ENCODE data around the gene RNLS.

Gene RNLS

DNA sequence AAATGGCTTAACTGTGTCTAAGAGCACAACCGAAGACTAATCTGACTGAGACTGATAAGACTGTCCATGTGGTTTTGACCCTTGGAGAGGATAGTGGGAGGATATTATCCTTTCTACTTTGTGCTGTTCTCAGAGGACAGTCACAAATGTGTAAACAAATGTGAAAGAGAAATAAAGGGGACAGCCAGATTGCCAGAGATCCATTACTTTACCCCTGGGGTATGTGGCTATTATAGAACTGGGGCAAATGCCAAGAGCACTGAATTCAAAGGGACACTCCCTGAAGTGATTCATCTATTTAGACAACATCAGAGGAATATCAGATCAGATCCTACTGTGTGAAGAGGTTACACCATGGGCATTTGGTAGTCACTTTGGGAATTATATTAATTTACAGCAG is 154.7 kb downstream of the RNLS start:
- TF ChIP-seq TAF1 (IDR thresholded peaks at IDR 0.05; ENCODE audit: borderline replicate concordance, insufficient read depth, low read length) (no peak), SIN3A (IDR thresholded peaks at IDR 0.05; ENCODE audit: borderline replicate concordance, insufficient read depth, low read length) (peak; percentile 82; the same call in 1 of the 2 replicates)
- TF ChIP-seq, protein P1, sequence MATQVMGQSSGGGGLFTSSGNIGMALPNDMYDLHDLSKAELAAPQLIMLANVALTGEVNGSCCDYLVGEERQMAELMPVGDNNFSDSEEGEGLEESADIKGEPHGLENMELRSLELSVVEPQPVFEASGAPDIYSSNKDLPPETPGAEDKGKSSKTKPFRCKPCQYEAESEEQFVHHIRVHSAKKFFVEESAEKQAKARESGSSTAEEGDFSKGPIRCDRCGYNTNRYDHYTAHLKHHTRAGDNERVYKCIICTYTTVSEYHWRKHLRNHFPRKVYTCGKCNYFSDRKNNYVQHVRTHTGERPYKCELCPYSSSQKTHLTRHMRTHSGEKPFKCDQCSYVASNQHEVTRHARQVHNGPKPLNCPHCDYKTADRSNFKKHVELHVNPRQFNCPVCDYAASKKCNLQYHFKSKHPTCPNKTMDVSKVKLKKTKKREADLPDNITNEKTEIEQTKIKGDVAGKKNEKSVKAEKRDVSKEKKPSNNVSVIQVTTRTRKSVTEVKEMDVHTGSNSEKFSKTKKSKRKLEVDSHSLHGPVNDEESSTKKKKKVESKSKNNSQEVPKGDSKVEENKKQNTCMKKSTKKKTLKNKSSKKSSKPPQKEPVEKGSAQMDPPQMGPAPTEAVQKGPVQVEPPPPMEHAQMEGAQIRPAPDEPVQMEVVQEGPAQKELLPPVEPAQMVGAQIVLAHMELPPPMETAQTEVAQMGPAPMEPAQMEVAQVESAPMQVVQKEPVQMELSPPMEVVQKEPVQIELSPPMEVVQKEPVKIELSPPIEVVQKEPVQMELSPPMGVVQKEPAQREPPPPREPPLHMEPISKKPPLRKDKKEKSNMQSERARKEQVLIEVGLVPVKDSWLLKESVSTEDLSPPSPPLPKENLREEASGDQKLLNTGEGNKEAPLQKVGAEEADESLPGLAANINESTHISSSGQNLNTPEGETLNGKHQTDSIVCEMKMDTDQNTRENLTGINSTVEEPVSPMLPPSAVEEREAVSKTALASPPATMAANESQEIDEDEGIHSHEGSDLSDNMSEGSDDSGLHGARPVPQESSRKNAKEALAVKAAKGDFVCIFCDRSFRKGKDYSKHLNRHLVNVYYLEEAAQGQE (IDR thresholded peaks at IDR 0.05; ENCODE audit: insufficient read depth in 1 of 2, low read depth in 2 of 2, low read length in 2 of 2): 0 out of 4 replicates have a peak, but pooled peaks of 1 of the 2 experiments have one; percentile 35

DNA sequence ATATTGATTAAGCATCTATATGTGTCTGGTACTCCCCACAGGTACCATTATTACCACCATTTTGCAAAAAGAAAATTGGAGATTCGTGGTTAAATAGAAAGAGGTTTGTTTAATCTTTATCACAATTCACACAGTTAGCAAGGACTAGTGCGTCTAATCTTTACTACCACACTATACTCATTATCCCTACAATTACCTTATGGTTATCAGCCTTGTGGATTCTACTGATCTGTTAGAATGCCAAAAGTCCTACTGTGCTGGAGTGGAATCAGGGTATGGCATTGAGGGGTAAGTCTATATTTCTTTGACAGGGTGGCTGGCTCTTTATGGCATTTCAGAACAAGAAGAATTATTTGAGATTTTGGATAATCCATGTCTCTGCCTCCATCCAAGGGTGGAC is 156.1 kb downstream of the RNLS start:
- TF ChIP-seq, protein P1 (IDR thresholded peaks at IDR 0.05; ENCODE audit: insufficient read depth in 1 of 2, low read depth in 2 of 2, low read length in 2 of 2): no peak
- TF ChIP-seq TAF1 (IDR thresholded peaks at IDR 0.05; ENCODE audit: borderline replicate concordance, insufficient read depth, low read length) (no peak), SIN3A (IDR thresholded peaks at IDR 0.05; ENCODE audit: borderline replicate concordance, insufficient read depth, low read length) (no peak), POLR2AphosphoS5 (IDR thresholded peaks at IDR 0.05; ENCODE audit: low read depth, low read length) (no peak), FOXP2 (optimal IDR thresholded peaks at IDR 0.05; ENCODE audit: borderline replicate concordance, extremely low read depth, extremely low read length, insufficient read depth) (no peak)

DNA sequence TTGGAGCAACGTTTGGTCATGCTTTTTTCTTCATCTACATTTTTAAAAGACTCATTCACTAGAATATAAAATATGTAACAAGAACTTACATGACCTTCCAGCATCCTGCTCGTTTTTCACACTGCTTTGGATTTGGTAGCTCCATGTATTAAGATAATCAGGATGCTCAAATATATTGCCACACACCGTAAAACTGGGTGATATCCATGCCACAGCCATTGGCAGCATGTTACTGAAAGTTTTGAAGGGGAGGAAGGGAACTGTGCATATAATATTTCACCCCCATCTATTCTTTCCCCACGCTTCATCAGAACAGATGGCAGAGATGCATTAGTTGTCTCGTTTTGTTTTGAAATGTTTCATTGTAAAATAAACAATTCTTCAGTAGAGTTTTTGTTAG is 158.2 kb downstream of the RNLS start:
- no peak for TF ChIP-seq SIN3A (IDR thresholded peaks at IDR 0.05; ENCODE audit: borderline replicate concordance, insufficient read depth, low read length)
- TF ChIP-seq, protein P1 (IDR thresholded peaks at IDR 0.05; ENCODE audit: insufficient read depth in 1 of 2, low read depth in 2 of 2, low read length in 2 of 2): no peak
- TF ChIP-seq FOXP2 (optimal IDR thresholded peaks at IDR 0.05; ENCODE audit: borderline replicate concordance, extremely low read depth, extremely low read length, insufficient read depth): no peak
- TF ChIP-seq POLR2AphosphoS5 (IDR thresholded peaks at IDR 0.05; ENCODE audit: low read depth, low read length): no peak
- no peak for TF ChIP-seq TAF1 (IDR thresholded peaks at IDR 0.05; ENCODE audit: borderline replicate concordance, insufficient read depth, low read length)

DNA sequence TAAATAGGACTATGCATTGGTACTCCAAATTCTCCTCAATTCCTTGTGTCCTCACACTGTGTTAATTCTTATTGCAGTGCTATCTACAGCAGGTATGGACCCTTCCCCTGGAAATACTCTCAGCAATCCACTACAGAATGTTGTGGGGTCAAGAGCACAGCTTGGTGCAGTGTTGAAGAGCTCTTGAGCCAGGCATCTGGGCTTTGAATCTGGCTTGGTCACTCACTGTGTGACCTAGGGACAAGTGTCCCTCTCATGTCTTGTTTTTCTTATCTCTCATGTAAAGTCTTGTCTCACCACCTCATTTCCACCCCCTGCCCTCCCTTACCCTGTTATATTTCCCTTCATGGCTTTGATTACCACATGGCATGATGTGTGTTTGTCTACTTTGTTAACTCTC is 159.4 kb downstream of the RNLS start:
- TF ChIP-seq SIN3A (IDR thresholded peaks at IDR 0.05; ENCODE audit: borderline replicate concordance, insufficient read depth, low read length) (no peak), TAF1 (IDR thresholded peaks at IDR 0.05; ENCODE audit: borderline replicate concordance, insufficient read depth, low read length) (no peak), POLR2AphosphoS5 (IDR thresholded peaks at IDR 0.05; ENCODE audit: low read depth, low read length) (no peak), FOXP2 (optimal IDR thresholded peaks at IDR 0.05; ENCODE audit: borderline replicate concordance, extremely low read depth, extremely low read length, insufficient read depth) (no peak)
- TF ChIP-seq, protein P1 (IDR thresholded peaks at IDR 0.05; ENCODE audit: insufficient read depth in 1 of 2, low read depth in 2 of 2, low read length in 2 of 2): no peak

- TF ChIP-seq POLR2AphosphoS5 (IDR thresholded peaks at IDR 0.05; ENCODE audit: low read depth, low read length) (no peak), SIN3A (IDR thresholded peaks at IDR 0.05; ENCODE audit: borderline replicate concordance, insufficient read depth, low read length) (no peak), TAF1 (IDR thresholded peaks at IDR 0.05; ENCODE audit: borderline replicate concordance, insufficient read depth, low read length) (no peak), FOXP2 (optimal IDR thresholded peaks at IDR 0.05; ENCODE audit: borderline replicate concordance, extremely low read depth, extremely low read length, insufficient read depth) (no peak)
- TF ChIP-seq, protein P1 (IDR thresholded peaks at IDR 0.05; ENCODE audit: insufficient read depth in 1 of 2, low read depth in 2 of 2, low read length in 2 of 2): no peak
Observed at GRCh38 chr10:88421590-88421989, 161.5 kb downstream of the RNLS start.

Measured in PFSK-1 (cell line).